ENCODE data around the gene RNU1-4.

DNA sequence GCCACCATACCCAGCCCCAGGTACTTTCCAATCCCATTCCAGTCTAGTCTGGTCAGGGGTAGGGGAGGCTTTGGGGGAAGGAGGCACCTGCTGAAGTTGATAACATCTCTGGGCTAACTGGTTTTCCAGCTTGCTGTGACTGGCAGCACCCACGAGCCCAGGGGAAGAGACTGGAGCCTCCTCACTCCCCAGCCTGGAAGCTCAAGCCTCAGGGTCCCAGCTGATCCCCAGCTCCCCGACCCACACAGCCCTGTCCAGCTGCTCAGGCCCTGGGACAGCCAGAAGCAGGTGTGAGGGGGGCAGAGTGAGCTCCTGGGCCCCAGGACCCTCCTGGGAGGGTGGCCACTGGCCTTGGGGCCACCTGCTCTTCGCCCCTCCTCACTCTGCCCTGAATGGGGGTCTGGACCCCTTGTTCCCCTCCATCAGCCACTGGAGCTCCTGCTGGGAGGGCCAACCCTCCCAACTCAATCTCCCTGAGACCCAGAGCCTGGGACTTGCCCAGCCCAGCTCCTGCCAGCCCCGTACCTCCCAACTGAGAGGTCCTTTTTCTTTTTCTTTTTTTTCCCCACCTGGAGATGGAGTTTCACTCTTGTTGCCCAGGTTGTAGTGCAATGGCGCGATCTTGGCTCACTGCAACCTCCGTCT lies 23.5 kb upstream of the RNU1-4 start:
- TF ChIP-seq, protein P1, sequence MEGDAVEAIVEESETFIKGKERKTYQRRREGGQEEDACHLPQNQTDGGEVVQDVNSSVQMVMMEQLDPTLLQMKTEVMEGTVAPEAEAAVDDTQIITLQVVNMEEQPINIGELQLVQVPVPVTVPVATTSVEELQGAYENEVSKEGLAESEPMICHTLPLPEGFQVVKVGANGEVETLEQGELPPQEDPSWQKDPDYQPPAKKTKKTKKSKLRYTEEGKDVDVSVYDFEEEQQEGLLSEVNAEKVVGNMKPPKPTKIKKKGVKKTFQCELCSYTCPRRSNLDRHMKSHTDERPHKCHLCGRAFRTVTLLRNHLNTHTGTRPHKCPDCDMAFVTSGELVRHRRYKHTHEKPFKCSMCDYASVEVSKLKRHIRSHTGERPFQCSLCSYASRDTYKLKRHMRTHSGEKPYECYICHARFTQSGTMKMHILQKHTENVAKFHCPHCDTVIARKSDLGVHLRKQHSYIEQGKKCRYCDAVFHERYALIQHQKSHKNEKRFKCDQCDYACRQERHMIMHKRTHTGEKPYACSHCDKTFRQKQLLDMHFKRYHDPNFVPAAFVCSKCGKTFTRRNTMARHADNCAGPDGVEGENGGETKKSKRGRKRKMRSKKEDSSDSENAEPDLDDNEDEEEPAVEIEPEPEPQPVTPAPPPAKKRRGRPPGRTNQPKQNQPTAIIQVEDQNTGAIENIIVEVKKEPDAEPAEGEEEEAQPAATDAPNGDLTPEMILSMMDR (IDR thresholded peaks at IDR 0.05): no peak
- TF ChIP-seq POLR2A (IDR thresholded peaks at IDR 0.05): no peak
